T-helper 17 cell (primary cell): ENCODE data around the gene SGCB. TPM values are rescaled to one million over a fixed set of nuclear protein-coding genes. Genes with fewer than 3 reads are reported as not detected.

Experiments used
- ATAC-seq: fragments of 150-1000 bp; cut with Tn5 transposase; 2 replicates; pipeline ENCODE4 v1.10.0; 2021; ENCODE audit warnings: mild to moderate bottlenecking, moderate library complexity
- DNase-seq, 3 donors: peaks; one replicate each; pipeline versions ENCODE4 v3.0.0 to v3.0.0-alpha.2; 2020 to 2021
- H3K9me3 ChIP-seq: one replicate; pipeline ENCODE4 v1.7.0; 2013; ENCODE audit warnings: low read length, mild to moderate bottlenecking; ENCODE audit not compliant: control insufficient read depth, poor library complexity, severe bottlenecking
- H3K27ac Mint-ChIP-seq: one replicate; pipeline ENCODE4 v1.8.0; 2022; ENCODE audit warnings: mild to moderate bottlenecking, moderate library complexity, mixed read lengths
- H3K27me3 Mint-ChIP-seq: one replicate; pipeline ENCODE4 v1.8.0; 2022; ENCODE audit warnings: mixed read lengths
- H3K36me3 Mint-ChIP-seq: one replicate; pipeline ENCODE4 v1.8.0; 2022; ENCODE audit warnings: low read depth, mixed read lengths
- H3K4me1 Mint-ChIP-seq: one replicate; pipeline ENCODE4 v1.8.0; 2022; ENCODE audit warnings: mild to moderate bottlenecking, mixed read lengths
- H3K4me3 Mint-ChIP-seq: one replicate; pipeline ENCODE4 v1.8.0; 2022; ENCODE audit warnings: mild to moderate bottlenecking, moderate library complexity, mixed read lengths
- total RNA-seq, 4 donors: library from RNA in 2 of 4; stranded (reverse) in 2 of 4; gene quantifications; one replicate each; pipeline ENCODE4 v1.2.3 and lab custom pipeline; 2022 to 2026

Gene SGCB
- total RNA-seq, 2 donors from 2014 or later = 5.6 to 6.6 TPM

DNA sequence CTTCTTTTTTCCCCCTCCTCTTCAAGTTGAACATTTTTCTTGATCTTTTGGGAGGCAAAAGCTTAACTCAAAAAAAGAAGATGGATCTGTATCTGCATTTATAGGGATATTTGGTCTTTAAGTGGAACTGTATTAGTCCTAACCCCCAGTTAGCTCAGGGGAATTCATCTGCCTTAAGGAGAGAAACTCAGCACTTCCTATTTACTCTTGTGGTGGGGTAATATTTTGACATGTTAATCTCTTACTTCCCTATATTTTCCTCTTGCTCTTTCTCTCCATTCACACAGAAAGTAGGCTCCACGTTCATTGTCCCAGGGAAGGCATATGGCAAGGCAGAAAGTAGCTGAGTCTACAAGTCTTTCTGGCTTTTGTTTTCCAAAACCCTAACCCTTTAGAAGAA lies 23.2 kb downstream of the SGCB start:
- H3K27me3 Mint-ChIP-seq = no peaks in the 10 kb centered on the region
- H3K36me3 Mint-ChIP-seq = no peaks in the 10 kb centered on the region
- no peak for DNase-seq
- no peaks in the 10 kb centered on the region for H3K9me3 ChIP-seq
- no peak overlapping the region for H3K4me3 Mint-ChIP-seq
- ATAC-seq = no peak
- no peaks in the 10 kb centered on the region for H3K4me1 Mint-ChIP-seq
- no peak overlapping the region for H3K27ac Mint-ChIP-seq

DNA sequence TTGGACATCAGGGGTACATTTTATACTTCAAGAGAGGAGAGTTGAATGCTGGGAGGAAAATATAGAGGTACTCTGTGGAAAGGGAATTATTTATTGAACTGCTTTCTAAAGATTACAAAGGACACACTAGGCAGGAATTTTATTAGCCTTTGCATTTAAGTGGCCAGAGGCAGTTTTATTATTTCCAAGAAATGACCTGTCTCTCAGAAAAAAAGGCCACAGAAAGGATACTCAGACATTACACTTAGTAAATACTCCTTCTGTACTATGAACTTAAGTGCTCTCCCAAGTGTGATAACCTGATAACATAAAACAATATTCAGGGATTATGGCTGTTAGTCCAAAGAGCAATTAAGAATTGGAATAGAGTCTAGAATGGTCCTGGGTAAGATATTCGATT lies 25.4 kb downstream of the SGCB start:
- H3K4me3 Mint-ChIP-seq = no peak overlapping the region
- ATAC-seq (no peak), DNase-seq (no peak)
- no peaks in the 10 kb centered on the region for H3K9me3 ChIP-seq
- H3K27ac Mint-ChIP-seq = no peak overlapping the region
- no peaks in the 10 kb centered on the region for H3K4me1 Mint-ChIP-seq
- H3K27me3 Mint-ChIP-seq = no peaks in the 10 kb centered on the region
- no peaks in the 10 kb centered on the region for H3K36me3 Mint-ChIP-seq

DNA sequence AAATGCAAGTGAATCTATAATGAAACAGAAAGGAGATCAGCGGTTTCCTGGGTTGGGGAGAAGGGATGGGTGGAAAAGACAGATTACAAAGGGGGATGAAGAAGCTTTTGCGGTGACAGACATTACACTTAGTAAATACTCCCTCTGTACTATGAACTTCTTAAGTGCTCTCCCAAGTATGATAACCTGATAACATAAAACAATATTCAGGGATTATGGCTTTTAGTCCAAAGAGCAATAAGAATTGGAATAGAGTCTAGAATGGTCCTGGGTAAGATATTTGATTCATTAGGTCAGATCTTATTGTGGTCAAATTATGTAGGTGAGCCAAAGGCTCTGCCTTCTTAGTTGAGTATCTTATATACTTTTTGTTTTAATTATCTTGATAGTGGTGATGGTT lies 27.1 kb downstream of the SGCB start:
- DNase-seq = no peak
- H3K4me1 Mint-ChIP-seq = no peaks in the 10 kb centered on the region
- no peak for ATAC-seq
- no peak overlapping the region for H3K27ac Mint-ChIP-seq
- H3K4me3 Mint-ChIP-seq = no peak overlapping the region
- H3K27me3 Mint-ChIP-seq = no peaks in the 10 kb centered on the region
- H3K9me3 ChIP-seq = no peaks in the 10 kb centered on the region
- no peaks in the 10 kb centered on the region for H3K36me3 Mint-ChIP-seq

DNA sequence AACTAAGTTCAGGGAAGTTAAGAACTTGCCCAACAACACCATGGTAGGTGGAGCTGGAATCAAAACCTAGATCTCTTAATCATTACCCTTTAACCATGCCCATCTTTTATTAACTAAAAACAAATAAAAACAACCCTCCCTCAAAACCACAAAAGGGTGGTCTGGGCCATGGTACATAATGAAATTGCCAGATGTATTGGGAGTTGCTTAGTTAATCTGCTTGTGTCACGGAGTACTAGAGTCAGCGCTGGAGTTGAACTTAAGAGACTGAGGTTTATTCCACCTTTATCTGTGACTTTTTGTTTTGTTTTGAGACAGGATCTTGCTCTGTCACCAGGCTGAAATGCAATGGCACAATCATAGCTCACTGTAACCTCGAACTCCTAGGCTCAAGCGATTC lies 31.2 kb downstream of the SGCB start:
- DNase-seq = no peak
- H3K4me3 Mint-ChIP-seq = no peak overlapping the region
- no peak for ATAC-seq
- H3K27me3 Mint-ChIP-seq = no peaks in the 10 kb centered on the region
- H3K9me3 ChIP-seq = no peaks in the 10 kb centered on the region
- H3K36me3 Mint-ChIP-seq = no peaks in the 10 kb centered on the region
- H3K4me1 Mint-ChIP-seq = no peaks in the 10 kb centered on the region
- H3K27ac Mint-ChIP-seq = no peak overlapping the region

DNA sequence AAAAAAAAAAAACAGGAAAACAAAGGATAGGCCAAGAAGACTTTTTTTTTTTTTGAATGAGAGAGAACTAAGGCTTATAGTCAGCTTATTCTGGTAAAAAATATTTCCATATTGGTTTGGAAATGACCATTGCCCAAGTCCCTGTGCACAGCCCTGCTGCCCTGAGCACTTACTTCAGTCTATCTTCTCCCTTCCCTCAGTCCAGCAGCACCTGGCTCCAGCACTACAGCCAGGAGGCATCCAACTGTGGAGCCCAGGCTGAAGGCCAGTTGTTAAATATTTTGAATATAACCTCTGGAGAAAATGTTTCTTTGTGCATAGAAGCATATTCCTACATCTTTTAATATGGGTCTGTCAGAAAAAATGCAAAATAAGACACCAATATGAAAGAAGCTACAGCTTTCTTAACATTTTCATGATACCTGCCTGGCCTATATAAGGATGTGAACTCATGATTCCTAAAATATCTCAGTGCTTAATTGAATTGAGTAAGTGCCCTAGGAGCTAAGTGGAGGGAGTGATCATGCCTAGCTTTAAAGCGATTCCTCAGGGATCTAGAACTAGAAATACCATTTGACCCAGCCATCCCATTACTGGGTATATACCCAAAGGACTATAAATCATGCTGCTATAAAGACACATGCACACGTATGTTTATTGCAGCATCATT lies 32.4 kb downstream of the SGCB start:
- H3K36me3 Mint-ChIP-seq = no peaks in the 10 kb centered on the region
- H3K4me1 Mint-ChIP-seq = no peaks in the 10 kb centered on the region
- DNase-seq (no peak), ATAC-seq (no peak)
- no peaks in the 10 kb centered on the region for H3K9me3 ChIP-seq
- no peak overlapping the region for H3K4me3 Mint-ChIP-seq
- H3K27me3 Mint-ChIP-seq = no peaks in the 10 kb centered on the region
- H3K27ac Mint-ChIP-seq = no peak overlapping the region

DNA sequence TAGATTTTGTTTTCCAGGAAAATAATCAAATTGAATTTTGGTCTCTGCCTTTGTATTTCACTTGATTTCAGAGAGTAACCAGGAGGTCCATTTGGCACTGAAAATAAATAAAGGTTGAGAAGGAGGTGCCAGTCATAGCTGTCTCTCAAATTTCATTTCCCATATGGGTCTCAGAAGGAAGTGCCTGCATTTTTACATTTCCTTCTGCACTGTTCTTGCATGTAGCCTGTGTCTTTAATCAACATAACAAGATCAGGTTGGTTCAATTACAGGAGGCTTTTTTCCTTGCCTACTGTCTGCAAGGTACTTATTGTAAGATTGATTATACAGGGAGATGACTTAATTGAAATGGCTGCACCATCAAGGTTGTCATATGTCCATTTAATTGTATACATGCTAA lies 33.7 kb downstream of the SGCB start:
- Mint-ChIP-seq H3K27me3 (no peaks in the 10 kb centered on the region), H3K36me3 (no peaks in the 10 kb centered on the region), H3K4me1 (no peaks in the 10 kb centered on the region), H3K27ac (no peak overlapping the region), H3K4me3 (no peak overlapping the region)
- ATAC-seq = no peak
- no peak for DNase-seq
- H3K9me3 ChIP-seq = no peaks in the 10 kb centered on the region

DNA sequence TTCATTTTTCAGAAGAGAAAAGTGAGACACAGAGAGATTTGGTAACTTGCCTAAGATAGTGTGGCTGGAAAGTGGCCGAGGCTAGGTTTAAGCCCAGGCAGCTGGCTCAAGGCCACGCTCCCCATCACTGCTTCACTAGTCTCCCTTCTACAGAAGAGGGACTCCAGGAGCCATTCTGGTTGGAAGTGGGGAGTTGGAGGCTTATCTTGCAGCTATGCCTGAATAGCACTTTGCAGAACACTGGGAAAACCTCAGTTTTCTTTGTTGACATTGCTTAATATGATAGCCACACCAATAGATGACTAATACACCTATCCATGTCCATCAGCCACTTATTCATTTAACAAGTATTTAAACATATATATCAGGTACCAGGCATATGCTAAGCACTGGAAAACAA lies 36.5 kb downstream of the SGCB start:
- H3K4me3 Mint-ChIP-seq = no peak overlapping the region
- H3K4me1 Mint-ChIP-seq = no peaks in the 10 kb centered on the region
- ATAC-seq (no peak), DNase-seq (no peak)
- no peak overlapping the region for H3K27ac Mint-ChIP-seq
- H3K9me3 ChIP-seq = no peaks in the 10 kb centered on the region
- H3K27me3 Mint-ChIP-seq = no peaks in the 10 kb centered on the region
- peaks cover 5% of the 10 kb centered on the region for H3K36me3 Mint-ChIP-seq

DNA sequence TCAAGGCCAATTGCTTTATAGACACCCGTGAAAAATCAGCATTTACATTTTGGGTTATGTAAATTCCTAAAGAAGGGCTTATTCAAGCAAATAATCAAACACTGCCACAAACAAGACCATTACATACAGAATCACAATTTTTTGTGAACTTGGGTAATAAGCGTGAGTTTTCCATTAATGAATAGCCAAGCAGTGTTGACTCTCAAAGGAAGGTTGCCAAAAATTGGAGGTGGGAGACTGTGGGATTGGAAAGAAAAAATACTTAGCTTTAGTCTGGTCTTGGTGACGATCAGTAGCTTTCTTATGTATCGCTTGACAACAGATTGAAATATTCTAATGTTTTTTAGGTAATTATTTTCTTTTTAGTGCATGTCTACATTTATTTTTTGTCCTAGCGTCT lies 38.8 kb downstream of the SGCB start:
- Mint-ChIP-seq H3K4me3 (no peak overlapping the region), H3K27ac (no peak overlapping the region), H3K36me3 (peaks cover 5% of the 10 kb centered on the region), H3K4me1 (no peaks in the 10 kb centered on the region), H3K27me3 (no peaks in the 10 kb centered on the region)
- no peak for DNase-seq
- H3K9me3 ChIP-seq = no peaks in the 10 kb centered on the region
- ATAC-seq = no peak

DNA sequence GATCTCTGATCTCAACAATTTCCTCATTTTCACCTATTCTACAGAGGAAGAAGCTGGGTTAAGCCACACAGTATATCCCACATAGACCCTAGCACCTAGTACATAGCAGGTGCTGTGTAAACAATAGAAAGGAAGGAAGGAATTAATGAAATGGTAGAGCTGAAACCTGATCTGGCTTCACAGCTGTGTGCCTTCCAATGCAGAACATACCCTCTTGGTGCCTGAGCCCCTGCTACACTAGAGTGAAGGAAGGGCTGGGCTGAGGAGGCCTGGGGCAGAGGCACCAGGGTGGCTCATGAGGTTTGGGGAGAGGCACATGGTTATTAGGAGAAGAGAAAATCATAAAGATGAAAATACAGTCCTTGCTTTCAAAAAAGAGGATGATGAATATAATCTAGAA lies 39.3 kb downstream of the SGCB start:
- ATAC-seq (no peak), DNase-seq (no peak)
- H3K9me3 ChIP-seq = no peaks in the 10 kb centered on the region
- Mint-ChIP-seq H3K4me1 (no peaks in the 10 kb centered on the region), H3K36me3 (peaks cover 5% of the 10 kb centered on the region), H3K27me3 (no peaks in the 10 kb centered on the region), H3K27ac (no peak overlapping the region), H3K4me3 (no peak overlapping the region)

DNA sequence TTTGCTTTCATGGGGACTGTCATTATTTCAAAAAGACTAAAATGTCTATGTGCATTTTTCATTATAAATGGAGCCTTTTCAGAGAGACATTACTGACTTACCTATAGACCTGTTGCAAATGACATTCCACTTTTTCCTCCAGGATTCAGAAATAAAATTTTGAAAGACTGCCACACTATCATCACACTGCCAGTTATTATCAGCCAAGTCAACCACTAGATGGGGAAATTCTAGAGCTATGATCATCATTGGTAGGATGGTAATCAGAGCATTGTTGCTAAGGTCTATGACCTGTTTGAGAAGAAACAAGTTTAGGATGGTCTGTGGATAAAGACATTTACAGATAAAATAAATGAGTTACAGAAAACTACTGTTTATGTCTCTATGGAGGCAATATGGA lies 40.5 kb downstream of the SGCB start:
- H3K27me3 Mint-ChIP-seq = no peaks in the 10 kb centered on the region
- H3K36me3 Mint-ChIP-seq = peaks cover 5% of the 10 kb centered on the region
- no peaks in the 10 kb centered on the region for H3K4me1 Mint-ChIP-seq
- ATAC-seq (no peak), DNase-seq (no peak)
- H3K4me3 Mint-ChIP-seq = no peak overlapping the region
- H3K27ac Mint-ChIP-seq = no peak overlapping the region
- H3K9me3 ChIP-seq = no peaks in the 10 kb centered on the region

DNA sequence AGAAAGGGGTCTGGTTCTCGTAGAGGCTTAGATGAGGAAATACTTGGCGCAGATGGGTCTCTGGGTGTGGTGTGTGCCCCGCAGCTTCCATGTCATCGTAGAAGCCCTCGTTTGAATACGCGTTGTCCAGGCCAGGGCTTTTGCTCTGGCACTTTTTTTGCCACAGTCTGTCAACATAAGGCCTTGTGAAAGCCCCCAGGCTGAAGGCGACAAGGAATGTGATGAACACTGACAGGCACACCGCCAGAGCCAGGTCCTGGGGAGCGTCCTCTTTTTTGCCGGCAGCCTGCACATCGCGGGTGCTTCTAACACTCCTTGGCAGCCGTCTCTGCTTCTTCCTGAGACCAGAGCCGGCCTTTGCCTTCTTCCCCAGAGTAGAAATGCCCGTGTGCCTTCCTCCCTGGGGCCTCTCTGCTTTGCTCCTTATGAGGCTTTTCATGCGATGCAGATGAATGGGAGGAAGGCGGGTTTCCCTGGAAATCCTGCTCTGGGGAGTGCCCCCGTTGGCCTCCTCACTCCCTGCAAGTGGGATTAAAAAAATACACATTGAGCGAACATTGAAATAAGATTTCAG lies 42.4 kb downstream of the SGCB start:
- no peaks in the 10 kb centered on the region for H3K9me3 ChIP-seq

More for the DNA sequence above, 42.4 kb downstream of the SGCB start:
- ATAC-seq (no peak), DNase-seq (no peak)
- Mint-ChIP-seq H3K4me1 (no peaks in the 10 kb centered on the region), H3K27ac (no peak overlapping the region), H3K36me3 (peaks cover 5% of the 10 kb centered on the region), H3K27me3 (no peaks in the 10 kb centered on the region), H3K4me3 (no peak overlapping the region)

Other genes with a start within 250 kb of the SGCB start
- gene DCUN1D4, start 195.1 kb downstream of the SGCB start, total RNA-seq = 10 to 100 TPM; 30.7 to 39.1 TPM
- under 1 TPM in 1 of 2 donors, not detected in 1; 0.60 TPM for gene LRRC66, start 17.9 kb downstream of the SGCB start, total RNA-seq
- gene SPATA18, start 13.0 kb upstream of the SGCB start, total RNA-seq = under 1 TPM in 1 of 2 donors, not detected in 1; 0.18 TPM